Measurements from ENCODE around the gene AFF2.

GRCh38 chrX:148728901-148729300, 228.5 kb downstream of the AFF2 start:
- TF ChIP-seq EZH2 (IDR thresholded peaks at IDR 0.05; ENCODE audit: insufficient read depth, poor library complexity, severe bottlenecking) = no peak
- TF ChIP-seq EZH2phosphoT487 (IDR thresholded peaks at IDR 0.05; ENCODE audit: insufficient read depth, low read depth) = no peak
